NB4 (cell line): Measurements from ENCODE around the gene KRT39.

Source experiments
- DNase-seq: peaks from one replicate; pipeline ENCODE4 v3.0.0; 2010; ENCODE audit warnings: low read depth
- H3K4me3 ChIP-seq: one replicate; pipeline ENCODE4 v1.5.1; 2011; ENCODE audit warnings: mild to moderate bottlenecking, low read depth, low read length, moderate library complexity
- MAX ChIP-seq: IDR thresholded peaks from 2 replicates; pipeline ENCODE4 v1.6.1; 2011; ENCODE audit warnings: low read depth, low read length
- MYC ChIP-seq: IDR thresholded peaks from 2 replicates; pipeline ENCODE4 v1.6.1; 2011; ENCODE audit warnings: low read depth, low read length
- POLR2A ChIP-seq: IDR thresholded peaks from 2 replicates; pipeline ENCODE4 v1.6.1; 2011; ENCODE audit warnings: mild to moderate bottlenecking; ENCODE audit not compliant: insufficient read length; ENCODE audit errors: extremely low read depth
- TF ChIP-seq, protein P1 (sequence below): IDR thresholded peaks from one replicate; pipeline ENCODE4 v1.5.1; 2012; ENCODE audit warnings: low read depth, low read length

Gene KRT39

GRCh38 chr17:40953881-40954280 is 12.9 kb downstream of the KRT39 start:
- TF ChIP-seq POLR2A (no peak), MYC (no peak), MAX (no peak)
- TF ChIP-seq, protein P1, sequence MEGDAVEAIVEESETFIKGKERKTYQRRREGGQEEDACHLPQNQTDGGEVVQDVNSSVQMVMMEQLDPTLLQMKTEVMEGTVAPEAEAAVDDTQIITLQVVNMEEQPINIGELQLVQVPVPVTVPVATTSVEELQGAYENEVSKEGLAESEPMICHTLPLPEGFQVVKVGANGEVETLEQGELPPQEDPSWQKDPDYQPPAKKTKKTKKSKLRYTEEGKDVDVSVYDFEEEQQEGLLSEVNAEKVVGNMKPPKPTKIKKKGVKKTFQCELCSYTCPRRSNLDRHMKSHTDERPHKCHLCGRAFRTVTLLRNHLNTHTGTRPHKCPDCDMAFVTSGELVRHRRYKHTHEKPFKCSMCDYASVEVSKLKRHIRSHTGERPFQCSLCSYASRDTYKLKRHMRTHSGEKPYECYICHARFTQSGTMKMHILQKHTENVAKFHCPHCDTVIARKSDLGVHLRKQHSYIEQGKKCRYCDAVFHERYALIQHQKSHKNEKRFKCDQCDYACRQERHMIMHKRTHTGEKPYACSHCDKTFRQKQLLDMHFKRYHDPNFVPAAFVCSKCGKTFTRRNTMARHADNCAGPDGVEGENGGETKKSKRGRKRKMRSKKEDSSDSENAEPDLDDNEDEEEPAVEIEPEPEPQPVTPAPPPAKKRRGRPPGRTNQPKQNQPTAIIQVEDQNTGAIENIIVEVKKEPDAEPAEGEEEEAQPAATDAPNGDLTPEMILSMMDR: no peak
- no peak overlapping the region for H3K4me3 ChIP-seq
- DNase-seq: no peak

DNA sequence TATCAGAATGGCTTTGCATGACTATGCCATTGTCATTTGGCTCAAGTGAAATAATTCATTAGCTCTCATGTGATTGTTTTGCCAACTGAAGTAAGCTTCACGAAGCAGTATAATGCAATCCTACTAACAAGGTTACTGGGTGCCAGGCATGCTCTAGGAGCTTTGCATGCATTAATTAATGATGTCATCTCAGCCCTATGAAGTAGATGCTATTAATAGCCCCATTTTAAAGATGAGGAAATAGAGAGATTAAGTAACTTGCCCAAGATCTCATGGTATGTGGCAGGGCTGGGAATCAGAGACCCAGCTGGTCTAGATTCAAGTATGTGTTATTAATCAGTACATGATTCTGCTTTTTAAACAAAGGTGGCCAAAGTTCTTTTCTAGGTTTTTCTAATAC is 14.1 kb downstream of the KRT39 start:
- DNase-seq: no peak

DNA sequence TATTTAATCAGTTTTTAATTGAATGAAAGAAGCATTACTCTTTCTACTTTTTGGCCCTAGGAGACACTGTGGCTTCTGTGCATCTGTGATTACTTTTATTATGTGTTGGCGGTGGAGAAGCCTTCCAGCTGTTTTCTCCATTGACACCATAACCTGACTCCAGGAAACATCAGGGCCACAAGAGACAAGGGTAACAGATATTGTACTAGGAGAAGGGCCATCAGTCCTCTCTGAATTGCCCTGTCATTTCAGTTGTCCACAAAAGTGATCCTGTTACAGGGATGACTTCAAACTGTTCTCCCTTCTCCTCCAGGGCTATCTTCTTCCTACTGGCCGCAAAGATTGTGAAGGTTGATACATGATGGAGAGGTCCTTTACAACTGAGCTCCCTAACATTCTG is 14.6 kb downstream of the KRT39 start:
- DNase-seq: no peak
- TF ChIP-seq MYC (no peak), MAX (no peak), POLR2A (no peak)
- TF ChIP-seq, protein P1: no peak
- no peak overlapping the region for H3K4me3 ChIP-seq

More for the DNA sequence above, 14.1 kb downstream of the KRT39 start:
- no peak overlapping the region for H3K4me3 ChIP-seq
- TF ChIP-seq MYC: no peak
- no peak for TF ChIP-seq MAX
- TF ChIP-seq, protein P1: no peak

DNA sequence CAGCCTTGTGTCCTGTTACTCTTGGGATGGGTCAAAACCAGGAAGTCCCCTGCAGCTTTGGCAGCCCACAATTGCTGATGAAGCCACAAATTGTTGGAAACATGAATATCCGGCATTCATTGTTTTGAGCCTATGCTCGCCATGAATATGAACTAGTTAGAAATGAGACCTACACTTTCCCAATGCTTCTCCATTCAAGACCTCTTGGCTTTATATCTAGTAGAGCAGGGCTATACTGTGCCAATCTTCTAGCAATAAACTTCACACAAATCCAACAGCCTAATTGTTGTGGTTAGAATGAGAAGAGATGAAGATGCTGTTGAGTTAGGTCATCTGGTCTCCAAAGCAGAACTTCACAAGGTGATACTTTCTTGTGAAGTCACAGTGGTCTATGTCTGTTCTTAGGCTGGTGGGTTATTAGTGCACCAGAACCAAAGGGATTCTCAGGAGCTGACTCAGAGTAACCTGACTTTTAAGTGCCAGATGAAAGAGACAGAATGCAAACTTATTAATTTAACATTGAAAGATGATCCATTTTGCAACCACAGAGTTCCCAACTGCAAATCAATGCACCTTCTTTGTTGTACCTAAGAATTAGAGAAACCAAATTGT is 15.6 kb downstream of the KRT39 start:
- H3K4me3 ChIP-seq: no peak overlapping the region
- TF ChIP-seq MAX: no peak
- TF ChIP-seq, protein P1: no peak
- no peak for TF ChIP-seq POLR2A
- TF ChIP-seq MYC: no peak
- DNase-seq: no peak

DNA sequence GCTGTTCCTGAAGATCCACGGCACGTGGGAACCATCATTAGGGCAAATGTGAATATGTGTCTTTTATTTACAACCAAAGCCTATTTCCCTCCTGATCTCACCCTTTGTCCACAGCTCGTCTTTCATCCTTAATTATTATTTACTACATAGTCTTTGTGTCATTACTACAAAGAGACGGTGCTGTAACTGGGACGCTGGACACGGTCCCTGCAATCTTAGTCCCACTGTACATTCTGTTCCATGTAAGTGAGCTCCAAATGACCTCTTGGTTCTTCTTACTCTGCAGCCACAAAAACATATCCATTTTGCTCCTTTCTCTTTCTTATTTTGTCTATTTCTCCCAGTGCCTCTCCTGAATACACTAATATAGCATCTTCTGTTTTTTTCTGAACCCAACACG is 16.6 kb downstream of the KRT39 start:
- no peak for DNase-seq
- TF ChIP-seq MYC: no peak
- TF ChIP-seq POLR2A: no peak

GRCh38 chr17:40949418-40949817 is 17.3 kb downstream of the KRT39 start:
- TF ChIP-seq POLR2A (no peak), MAX (no peak), MYC (no peak)
- TF ChIP-seq, protein P1: no peak
- no peak overlapping the region for H3K4me3 ChIP-seq
- DNase-seq: no peak

More for the DNA sequence above, 16.6 kb downstream of the KRT39 start:
- H3K4me3 ChIP-seq: no peak overlapping the region
